Mucosa of stomach (tissue), 1 donor: ENCODE measurements around the gene GOLGA7B.

ENCODE experiments used
- H3K27me3 ChIP-seq: one replicate; pipeline ENCODE4 v1.7.0; 2013; ENCODE audit warnings: mild to moderate bottlenecking, low read length; ENCODE audit not compliant: control insufficient read depth, insufficient read depth
- H3K36me3 ChIP-seq: one replicate; pipeline ENCODE4 v1.7.0; 2013; ENCODE audit warnings: low read length; ENCODE audit not compliant: control insufficient read depth, insufficient read depth
- H3K4me1 ChIP-seq: one replicate; pipeline ENCODE4 v1.7.0; 2013; ENCODE audit warnings: mild to moderate bottlenecking, low read length; ENCODE audit not compliant: control insufficient read depth, insufficient read depth
- H3K4me3 ChIP-seq: one replicate; pipeline ENCODE4 v1.7.0; 2013; ENCODE audit warnings: low read length
- H3K9ac ChIP-seq: one replicate; pipeline ENCODE4 v1.7.0; 2013; ENCODE audit warnings: mild to moderate bottlenecking, low read length, moderate library complexity
- H3K9me3 ChIP-seq: one replicate; pipeline ENCODE4 v1.7.0; 2013; ENCODE audit warnings: mild to moderate bottlenecking, low read length, moderate library complexity; ENCODE audit not compliant: control insufficient read depth
- donor health status: Pancreatic carcinoma.

The GOLGA7B gene

DNA sequence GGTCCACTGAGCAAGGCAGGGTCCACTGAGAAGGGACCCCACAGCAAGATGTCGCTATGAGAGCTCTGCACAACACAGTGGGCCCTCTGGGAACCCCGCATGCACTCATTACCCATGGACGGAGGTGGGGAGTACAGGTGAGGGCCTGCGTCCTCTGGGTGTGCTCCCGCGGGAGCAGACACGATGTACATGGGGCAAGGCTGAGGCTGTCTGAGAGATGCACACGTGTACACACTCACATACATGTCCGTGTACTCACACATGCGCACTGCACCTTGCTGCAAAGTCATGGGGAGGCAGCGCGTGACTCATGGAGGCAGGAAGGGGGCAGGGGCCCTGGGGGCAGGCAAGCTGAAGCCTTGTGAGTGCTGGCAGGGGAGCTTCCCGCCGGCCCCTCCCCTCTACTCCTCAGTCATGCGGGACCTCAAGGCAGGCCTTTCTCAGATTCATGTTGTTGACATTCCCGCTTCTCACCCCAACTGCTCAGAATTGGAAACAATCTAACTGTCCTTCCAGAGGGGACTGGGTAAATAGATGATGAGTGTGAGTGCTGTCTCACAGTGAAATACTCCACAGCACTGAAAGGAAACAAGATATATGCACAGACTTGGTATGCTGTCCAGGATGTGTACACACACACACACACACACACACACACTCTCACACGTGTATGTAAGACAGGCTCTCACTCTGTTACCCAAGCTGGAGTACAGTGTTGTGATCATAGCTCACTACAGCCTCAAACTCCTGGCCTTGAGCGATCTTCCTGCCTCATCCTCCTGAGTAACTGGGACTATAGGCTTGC is 40.0 kb downstream of the GOLGA7B start:
- peaks cover 4% of the 10 kb centered on the region for H3K27me3 ChIP-seq
- no peak overlapping the region for H3K4me3 ChIP-seq
- H3K9ac ChIP-seq: no peak overlapping the region
- peaks cover 33% of the 10 kb centered on the region for H3K4me1 ChIP-seq
- no peaks in the 10 kb centered on the region for H3K9me3 ChIP-seq
- H3K36me3 ChIP-seq: no peaks in the 10 kb centered on the region

DNA sequence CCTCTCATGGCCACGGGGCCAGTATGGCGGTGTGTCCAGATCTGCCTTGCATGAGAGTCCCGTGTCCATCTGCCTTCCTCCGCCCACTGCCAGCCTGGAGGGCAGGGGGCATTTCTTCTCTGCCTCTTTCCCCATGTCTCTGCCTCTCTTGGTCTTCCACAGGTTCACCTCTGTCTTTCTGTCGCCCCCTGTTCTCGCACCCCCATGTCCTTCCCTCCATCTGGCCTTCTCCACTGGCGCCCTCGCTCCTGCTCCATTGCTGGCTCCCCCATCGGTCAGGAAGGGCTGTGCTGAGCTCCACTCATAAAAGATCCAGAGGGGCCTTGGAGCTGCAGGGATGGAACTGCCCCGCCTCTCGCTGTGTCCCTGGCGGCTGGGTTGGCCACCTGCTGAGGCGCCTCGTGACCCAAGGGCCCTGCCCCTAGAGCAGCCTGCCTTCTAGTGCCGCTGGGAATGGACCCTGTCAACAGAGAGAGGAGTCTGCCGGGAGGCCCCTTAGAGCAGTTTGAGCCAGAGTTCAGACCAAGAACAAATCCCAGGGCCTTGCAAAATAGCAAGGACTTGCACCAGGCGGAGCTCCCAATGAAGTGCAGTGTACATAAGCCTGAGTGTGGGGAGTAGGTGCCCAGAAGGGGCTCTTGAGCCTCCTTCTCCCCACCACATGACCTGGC is 42.0 kb downstream of the GOLGA7B start:
- Histone ChIP-seq H3K36me3 (no peaks in the 10 kb centered on the region), H3K4me3 (no peak overlapping the region), H3K27me3 (peaks cover 13% of the 10 kb centered on the region), H3K9me3 (no peaks in the 10 kb centered on the region), H3K4me1 (peaks cover 34% of the 10 kb centered on the region), H3K9ac (no peak overlapping the region)

DNA sequence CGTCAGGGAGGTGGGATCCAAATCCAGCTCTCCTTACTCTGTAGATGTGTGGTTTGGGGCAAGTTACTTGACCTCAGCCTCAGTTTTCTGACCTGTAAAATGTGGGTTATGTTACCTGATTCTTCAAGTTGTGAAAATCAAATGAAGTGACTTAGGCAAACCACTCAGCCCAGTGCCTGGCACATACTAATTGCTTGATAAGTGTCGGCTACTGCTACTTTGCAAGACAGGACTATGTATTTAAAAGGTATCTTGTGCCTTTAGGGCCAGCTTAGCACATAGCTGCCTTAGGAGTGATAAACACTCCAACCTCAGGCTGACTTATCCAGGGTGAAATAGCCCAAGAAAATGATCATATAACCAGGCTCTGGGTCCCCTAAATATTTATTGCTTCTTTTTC is 42.9 kb downstream of the GOLGA7B start:
- Histone ChIP-seq H3K4me3 (no peak overlapping the region), H3K36me3 (no peaks in the 10 kb centered on the region), H3K9me3 (no peaks in the 10 kb centered on the region), H3K27me3 (peaks cover 13% of the 10 kb centered on the region), H3K4me1 (peaks cover 38% of the 10 kb centered on the region), H3K9ac (no peak overlapping the region)

DNA sequence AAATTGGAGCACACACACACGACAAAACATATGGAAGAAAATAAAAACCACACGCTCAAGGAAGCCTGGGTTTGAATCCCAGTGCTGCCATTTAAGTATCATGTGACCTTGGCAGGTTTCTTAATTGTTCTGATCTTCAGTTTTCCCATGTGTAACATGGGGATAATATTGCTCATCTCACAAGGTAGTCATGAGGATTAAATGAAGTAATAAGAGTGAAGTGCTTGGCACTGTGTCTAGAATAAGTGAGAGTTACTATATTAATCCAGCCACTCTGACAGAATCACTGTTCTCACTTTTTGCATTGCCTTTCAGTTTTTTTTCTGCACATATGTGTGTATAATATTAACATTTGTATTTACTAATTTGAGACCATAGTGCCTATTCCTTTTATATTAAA is 43.3 kb downstream of the GOLGA7B start:
- H3K9me3 ChIP-seq: no peaks in the 10 kb centered on the region
- peaks cover 33% of the 10 kb centered on the region for H3K4me1 ChIP-seq
- H3K36me3 ChIP-seq: no peaks in the 10 kb centered on the region
- no peak overlapping the region for H3K4me3 ChIP-seq
- H3K9ac ChIP-seq: no peak overlapping the region
- peaks cover 13% of the 10 kb centered on the region for H3K27me3 ChIP-seq

DNA sequence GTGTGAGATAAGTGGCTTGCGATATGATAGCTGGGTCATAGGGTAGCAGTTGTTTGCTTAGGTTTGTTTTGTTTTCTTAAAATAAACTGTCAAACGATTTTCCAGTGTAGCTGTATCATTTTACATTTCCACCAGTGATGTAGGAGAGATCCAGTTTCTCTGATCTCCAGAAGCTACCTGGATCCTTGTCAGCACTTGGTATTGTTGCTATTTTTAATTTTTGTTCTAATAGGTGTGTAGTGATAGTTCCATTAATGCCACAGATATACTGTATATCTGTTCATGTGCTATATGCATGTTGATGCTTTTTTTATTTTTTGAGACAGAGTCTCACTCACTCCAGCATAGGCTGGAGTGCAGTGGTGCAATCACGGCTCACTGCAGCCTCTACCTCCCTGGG is 44.4 kb downstream of the GOLGA7B start:
- H3K4me3 ChIP-seq: no peak overlapping the region
- peaks cover 13% of the 10 kb centered on the region for H3K27me3 ChIP-seq
- no peaks in the 10 kb centered on the region for H3K36me3 ChIP-seq
- H3K9me3 ChIP-seq: no peaks in the 10 kb centered on the region
- H3K4me1 ChIP-seq: peaks cover 29% of the 10 kb centered on the region
- H3K9ac ChIP-seq: no peak overlapping the region

DNA sequence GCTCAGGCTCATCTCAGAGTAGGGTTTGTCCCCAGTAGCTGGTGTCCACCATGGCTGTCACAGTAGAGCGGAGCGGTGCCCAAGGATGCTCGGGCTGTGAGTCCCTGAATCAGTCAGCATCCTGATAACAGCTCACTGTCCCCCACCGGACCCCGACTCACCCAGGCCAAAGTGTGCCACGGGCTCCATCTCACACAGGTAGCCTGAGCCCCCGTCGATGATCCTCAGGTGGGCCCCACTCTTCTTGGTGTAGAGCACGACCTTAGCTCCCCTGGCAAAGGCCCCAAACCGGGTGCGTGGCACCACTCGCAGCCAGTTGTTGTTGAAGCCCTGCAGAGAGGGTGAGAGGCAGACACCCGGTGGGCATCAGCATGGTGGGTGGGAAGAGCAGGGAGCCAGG is 45.4 kb downstream of the GOLGA7B start:
- no peak overlapping the region for H3K9ac ChIP-seq
- peaks cover 18% of the 10 kb centered on the region for H3K27me3 ChIP-seq
- H3K4me3 ChIP-seq: no peak overlapping the region
- no peaks in the 10 kb centered on the region for H3K9me3 ChIP-seq
- H3K36me3 ChIP-seq: no peaks in the 10 kb centered on the region
- peaks cover 23% of the 10 kb centered on the region for H3K4me1 ChIP-seq

DNA sequence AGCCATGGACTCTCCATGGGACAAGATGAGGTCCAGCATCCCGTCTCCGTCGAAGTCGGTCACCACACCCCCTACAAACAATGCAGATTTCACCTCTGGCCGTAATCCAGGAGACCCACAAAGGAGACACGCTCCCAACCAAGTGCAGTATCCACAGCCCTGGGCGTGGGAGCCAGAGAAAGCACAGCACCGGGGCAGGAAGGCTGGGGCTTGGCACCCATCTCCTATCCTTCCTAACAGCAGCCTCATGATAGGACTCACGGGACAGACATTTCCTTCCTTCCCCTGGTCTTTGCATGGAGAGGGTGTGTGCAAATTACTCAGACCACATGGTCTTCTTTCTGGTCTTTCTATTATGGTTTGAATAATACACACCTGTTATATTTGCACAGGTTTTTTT is 46.3 kb downstream of the GOLGA7B start:
- no peak overlapping the region for H3K4me3 ChIP-seq
- no peak overlapping the region for H3K9ac ChIP-seq
- H3K4me1 ChIP-seq: peaks cover 23% of the 10 kb centered on the region
- H3K36me3 ChIP-seq: no peaks in the 10 kb centered on the region
- no peaks in the 10 kb centered on the region for H3K9me3 ChIP-seq
- H3K27me3 ChIP-seq: peaks cover 21% of the 10 kb centered on the region

DNA sequence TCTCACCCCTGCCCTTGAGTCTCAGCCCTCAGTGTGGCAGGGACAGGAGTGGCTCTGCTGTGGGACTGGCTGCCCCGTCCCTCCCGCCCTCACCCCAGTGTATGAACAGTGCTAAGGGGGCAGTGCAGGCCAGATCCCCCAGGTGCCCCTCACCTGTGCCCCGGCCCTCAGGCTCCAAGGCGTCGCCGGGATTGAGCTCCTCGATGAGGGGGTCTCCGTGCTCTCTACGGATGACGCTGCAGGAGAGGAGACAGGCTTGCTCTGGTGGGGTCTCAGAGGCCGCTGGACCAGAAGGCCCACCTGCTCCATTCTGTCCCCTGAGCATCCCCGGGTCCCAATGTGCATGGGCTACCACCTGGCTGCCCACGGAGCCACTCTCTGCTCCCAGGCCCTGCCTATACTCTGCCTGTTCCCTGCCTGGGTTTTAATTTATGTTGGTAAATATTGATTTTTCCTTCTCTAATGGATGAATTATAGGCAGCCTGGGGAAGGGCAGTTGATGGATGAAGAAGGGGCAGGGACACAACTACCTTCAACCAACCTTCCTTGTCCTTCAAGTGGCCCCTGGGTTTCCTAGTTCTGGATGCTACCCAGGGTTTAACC is 47.2 kb downstream of the GOLGA7B start:
- Histone ChIP-seq H3K36me3 (no peaks in the 10 kb centered on the region), H3K4me3 (no peak overlapping the region), H3K9me3 (no peaks in the 10 kb centered on the region), H3K4me1 (peaks cover 23% of the 10 kb centered on the region), H3K9ac (no peak overlapping the region), H3K27me3 (peaks cover 26% of the 10 kb centered on the region)

DNA sequence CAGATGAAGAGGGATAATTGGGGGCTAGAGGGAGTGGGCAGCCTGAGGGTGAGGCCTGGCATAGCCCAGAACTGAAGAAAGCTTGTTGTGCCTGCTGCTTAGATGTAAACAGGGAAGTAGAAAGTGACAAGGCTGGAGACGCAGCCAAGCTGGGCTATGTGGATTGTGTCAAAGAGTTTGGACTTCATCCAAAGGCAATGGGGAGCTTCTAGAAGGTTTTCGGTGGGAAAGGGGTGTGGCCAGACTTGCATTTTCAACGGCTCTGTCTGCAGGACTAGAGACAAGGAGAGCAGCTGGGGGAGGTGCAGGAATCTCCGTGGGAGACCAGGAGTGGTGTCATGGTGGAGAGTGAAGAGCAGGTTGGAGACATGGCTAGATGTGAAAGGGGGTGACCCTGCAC is 48.8 kb downstream of the GOLGA7B start:
- no peaks in the 10 kb centered on the region for H3K36me3 ChIP-seq
- no peak overlapping the region for H3K9ac ChIP-seq
- no peaks in the 10 kb centered on the region for H3K9me3 ChIP-seq
- H3K4me3 ChIP-seq: no peak overlapping the region
- peaks cover 23% of the 10 kb centered on the region for H3K4me1 ChIP-seq
- peaks cover 22% of the 10 kb centered on the region for H3K27me3 ChIP-seq

DNA sequence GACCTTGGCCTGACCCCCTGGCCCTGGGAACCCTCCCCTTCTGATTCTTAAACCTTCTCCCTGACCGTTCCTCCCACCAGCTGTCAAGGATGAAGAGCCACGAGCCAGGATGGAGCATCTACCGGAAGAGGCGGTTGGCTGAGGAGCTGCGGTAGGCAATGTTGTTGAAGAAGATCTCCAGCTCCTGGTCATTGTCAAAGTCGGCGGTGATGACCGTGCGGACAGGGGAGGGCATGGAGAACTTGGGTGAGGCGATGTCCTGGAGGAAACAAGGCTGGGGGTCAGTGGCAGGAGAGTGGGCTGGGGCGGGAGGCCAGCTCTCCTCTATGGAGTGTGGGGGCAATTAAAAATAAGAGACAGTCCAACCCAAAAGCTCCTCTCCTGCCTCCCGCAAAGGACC is 51.7 kb downstream of the GOLGA7B start:
- Histone ChIP-seq H3K9me3 (no peaks in the 10 kb centered on the region), H3K4me1 (peaks cover 15% of the 10 kb centered on the region), H3K36me3 (no peaks in the 10 kb centered on the region), H3K9ac (no peak overlapping the region), H3K4me3 (no peak overlapping the region), H3K27me3 (peaks cover 13% of the 10 kb centered on the region)

DNA sequence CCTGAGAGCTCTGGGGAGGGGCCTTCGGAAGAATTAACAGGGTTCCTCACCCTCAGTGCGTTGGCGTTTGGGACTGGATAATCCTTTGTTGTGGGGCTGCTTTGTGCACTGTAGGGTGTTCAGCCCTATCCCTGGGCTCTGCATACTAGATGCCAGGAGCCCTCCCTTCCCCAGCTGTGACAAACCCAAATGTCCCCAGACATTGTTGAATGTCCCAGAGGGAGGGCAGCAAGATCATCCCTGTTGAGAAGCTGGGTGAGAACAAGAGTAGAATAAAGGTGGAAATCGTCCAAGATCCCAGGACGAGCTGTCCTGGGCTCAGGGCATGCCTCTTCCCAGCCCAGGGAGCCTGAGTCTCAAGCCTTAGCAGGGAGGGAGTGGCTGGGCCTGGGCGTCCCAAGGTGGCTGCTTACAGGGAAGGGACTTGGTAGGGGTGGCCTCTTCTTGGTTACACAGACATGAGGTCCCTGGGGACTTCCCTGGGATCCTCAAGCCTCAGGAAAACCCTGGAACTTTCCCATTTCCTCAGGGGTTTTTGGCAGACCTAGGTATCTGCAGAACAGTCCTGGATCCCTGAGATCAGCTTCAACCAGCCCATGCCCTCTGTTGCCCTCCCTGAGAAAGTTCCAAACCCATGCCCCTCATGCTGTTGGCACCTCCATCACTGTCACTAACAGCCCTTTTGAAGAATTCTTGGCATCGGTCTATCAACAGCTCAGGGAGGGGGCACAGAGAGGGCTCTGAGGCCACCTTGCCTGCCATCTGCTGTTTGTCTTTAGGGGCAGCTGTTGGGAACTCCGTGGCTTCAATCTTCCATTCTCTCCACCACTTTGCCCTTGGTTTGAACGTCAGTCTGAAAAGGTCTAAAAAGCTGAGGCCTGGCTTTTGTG is 53.7 kb downstream of the GOLGA7B start:
- no peaks in the 10 kb centered on the region for H3K36me3 ChIP-seq
- no peak overlapping the region for H3K9ac ChIP-seq
- peaks cover 12% of the 10 kb centered on the region for H3K27me3 ChIP-seq
- H3K4me1 ChIP-seq: peaks cover 3% of the 10 kb centered on the region
- H3K4me3 ChIP-seq: no peak overlapping the region
- H3K9me3 ChIP-seq: no peaks in the 10 kb centered on the region
